22Rv1 (cell line): ENCODE measurements around the gene GALNT18.

Source experiments
- H3K27ac ChIP-seq: fragments of 450-650 bp; 2 replicates; pipeline ENCODE4 v1.5.1; 2017
- CTCF ChIP-seq: fragments of 450-650 bp; IDR thresholded peaks from 2 replicates; pipeline ENCODE4 v1.5.1; 2017; ENCODE audit warnings: mild to moderate bottlenecking
- ZFX ChIP-seq: fragments of 450-650 bp; IDR thresholded peaks from 2 replicates; pipeline ENCODE4 v1.6.1; 2017; ENCODE audit warnings: antibody characterized with exemption, borderline replicate concordance

GALNT18 gene

GRCh38 chr11:11349106-11349825 is 272.5 kb downstream of the GALNT18 start:
- TF ChIP-seq CTCF (no peak), ZFX (no peak)
- H3K27ac ChIP-seq = no peak overlapping the region

GRCh38 chr11:11348303-11348702 is 273.5 kb downstream of the GALNT18 start:
- H3K27ac ChIP-seq = no peak overlapping the region
- no peak for TF ChIP-seq CTCF
- no peak for TF ChIP-seq ZFX

GRCh38 chr11:11347592-11347991 is 274.2 kb downstream of the GALNT18 start:
- TF ChIP-seq CTCF (no peak), ZFX (no peak)
- H3K27ac ChIP-seq = no peak overlapping the region

GRCh38 chr11:11346303-11346702 is 275.5 kb downstream of the GALNT18 start:
- TF ChIP-seq ZFX (no peak), CTCF (no peak)
- no peak overlapping the region for H3K27ac ChIP-seq

GRCh38 chr11:11345099-11345498 is 276.7 kb downstream of the GALNT18 start:
- no peak for TF ChIP-seq ZFX
- TF ChIP-seq CTCF = no peak
- H3K27ac ChIP-seq = no peak overlapping the region

GRCh38 chr11:11344045-11344444 is 277.8 kb downstream of the GALNT18 start:
- no peak overlapping the region for H3K27ac ChIP-seq
- no peak for TF ChIP-seq CTCF
- TF ChIP-seq ZFX = no peak

- no peak for TF ChIP-seq CTCF
- no peak for TF ChIP-seq ZFX
- no peak overlapping the region for H3K27ac ChIP-seq
These were observed 283.5 kb downstream of the GALNT18 start for GRCh38 chr11:11338304-11338703.
